Esophagus squamous epithelium (tissue), 4 donors: Measurements from ENCODE around the gene C6orf136.

Experiments
- POLR2A ChIP-seq, 4 donors: fragments of 450-650 bp; IDR thresholded peaks; one replicate each; pipeline ENCODE4 v1.6.1; 2017; ENCODE audit warnings: antibody characterized with exemption in 4 of 4, mild to moderate bottlenecking in 4 of 4, moderate library complexity in 3 of 4
- TF ChIP-seq, protein P1 (sequence below), 6 experiments: fragments of 450-650 bp in 4 of 6; fragments of 200-600 bp in 2 of 6; sonication (generic) in 2 of 6; IDR thresholded peaks; one replicate each; pipeline ENCODE4 v1.5.1; 2016 to 2019; ENCODE audit warnings: antibody characterized with exemption in 6 of 6, mild to moderate bottlenecking in 4 of 6, moderate library complexity in 4 of 6

DNA sequence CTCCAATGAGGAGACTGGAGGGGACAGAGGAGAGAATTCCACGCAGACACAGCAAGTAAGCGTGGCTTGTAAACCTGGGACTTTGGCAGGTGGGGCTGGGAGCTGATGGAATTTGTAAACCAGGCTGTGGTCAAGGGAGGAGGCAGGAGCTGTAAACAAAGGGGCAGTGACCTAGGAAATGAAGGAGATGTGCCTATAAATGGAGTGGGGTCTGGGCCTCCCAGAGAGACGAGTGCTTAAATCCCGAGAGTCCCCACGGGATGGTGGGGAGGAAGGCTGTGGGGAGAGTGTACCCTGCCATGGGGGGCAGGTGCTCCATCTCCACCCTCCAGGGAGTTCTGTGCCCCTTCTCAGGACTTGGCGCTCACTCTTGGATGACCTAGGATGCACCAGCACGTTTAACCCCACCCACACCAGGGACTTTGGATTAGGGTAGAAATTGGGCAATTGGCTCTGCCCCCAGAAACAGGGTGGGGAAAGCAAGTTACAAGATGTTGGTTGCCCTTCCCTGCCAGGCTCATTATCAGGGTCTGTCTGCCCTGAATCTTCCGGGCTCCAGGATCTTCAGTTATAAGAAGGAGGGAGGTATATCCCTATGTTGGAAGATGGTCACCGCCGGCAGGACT lies 29.8 kb downstream of the C6orf136 start:
- TF ChIP-seq, protein P1, sequence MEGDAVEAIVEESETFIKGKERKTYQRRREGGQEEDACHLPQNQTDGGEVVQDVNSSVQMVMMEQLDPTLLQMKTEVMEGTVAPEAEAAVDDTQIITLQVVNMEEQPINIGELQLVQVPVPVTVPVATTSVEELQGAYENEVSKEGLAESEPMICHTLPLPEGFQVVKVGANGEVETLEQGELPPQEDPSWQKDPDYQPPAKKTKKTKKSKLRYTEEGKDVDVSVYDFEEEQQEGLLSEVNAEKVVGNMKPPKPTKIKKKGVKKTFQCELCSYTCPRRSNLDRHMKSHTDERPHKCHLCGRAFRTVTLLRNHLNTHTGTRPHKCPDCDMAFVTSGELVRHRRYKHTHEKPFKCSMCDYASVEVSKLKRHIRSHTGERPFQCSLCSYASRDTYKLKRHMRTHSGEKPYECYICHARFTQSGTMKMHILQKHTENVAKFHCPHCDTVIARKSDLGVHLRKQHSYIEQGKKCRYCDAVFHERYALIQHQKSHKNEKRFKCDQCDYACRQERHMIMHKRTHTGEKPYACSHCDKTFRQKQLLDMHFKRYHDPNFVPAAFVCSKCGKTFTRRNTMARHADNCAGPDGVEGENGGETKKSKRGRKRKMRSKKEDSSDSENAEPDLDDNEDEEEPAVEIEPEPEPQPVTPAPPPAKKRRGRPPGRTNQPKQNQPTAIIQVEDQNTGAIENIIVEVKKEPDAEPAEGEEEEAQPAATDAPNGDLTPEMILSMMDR (IDR thresholded peaks at IDR 0.05): no peak
- TF ChIP-seq POLR2A (IDR thresholded peaks at IDR 0.05): no peak
